Mononuclear cell (primary cell): Measurements from ENCODE around the gene KCNMA1. TPM values are rescaled to one million over a fixed set of nuclear protein-coding genes. Genes with fewer than 3 reads are reported as not detected.

ENCODE experiments used
- H3K27me3 ChIP-seq: 2 replicates; pipeline ENCODE4 v1.6.0; 2011; ENCODE audit warnings: low read length, control low read depth; ENCODE audit not compliant: insufficient read depth
- H3K4me1 ChIP-seq: 2 replicates; pipeline ENCODE4 v1.5.1; 2011; ENCODE audit warnings: mild to moderate bottlenecking, low read length, control low read depth; ENCODE audit not compliant: insufficient read depth
- H3K4me3 ChIP-seq: 2 replicates; pipeline ENCODE4 v1.5.1; 2011; ENCODE audit warnings: mild to moderate bottlenecking, low read length, moderate library complexity
- H3K9me3 ChIP-seq: 2 replicates; pipeline ENCODE4 v1.5.1; 2011; ENCODE audit warnings: low read depth, mild to moderate bottlenecking, control low read depth, low read length
- total RNA-seq: library from RNA; depleted of rRNA; stranded (reverse); fragments of >200 nt; gene quantifications from one replicate; pipeline ENCODE4 v1.2.3, GENCODE V29; 2012

Gene KCNMA1
- total RNA-seq, 1 donor = 0.42 TPM

DNA sequence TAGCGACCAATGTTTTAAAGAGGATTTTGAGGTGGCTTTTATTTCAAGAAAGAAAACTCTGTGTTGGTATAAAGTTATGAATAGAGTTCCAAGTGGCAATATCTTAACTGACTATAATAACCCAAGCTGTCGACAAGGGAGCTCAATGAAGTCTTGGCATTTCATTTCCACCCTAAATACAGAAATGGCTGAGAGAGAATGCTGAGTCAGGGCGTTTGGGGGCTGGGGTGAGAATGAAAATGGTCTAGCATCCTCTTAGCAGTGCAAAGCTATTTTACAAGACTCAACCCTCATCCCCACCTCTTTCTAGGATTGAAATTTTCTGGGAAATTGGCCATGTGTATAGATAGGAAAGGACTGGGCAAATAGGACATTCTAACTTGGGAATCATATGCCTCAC is 759.1 kb downstream of the KCNMA1 start:
- Histone ChIP-seq H3K4me3 (no peak overlapping the region), H3K9me3 (no peaks in the 10 kb centered on the region), H3K4me1 (peaks cover 30% of the 10 kb centered on the region), H3K27me3 (no peaks in the 10 kb centered on the region)

- Histone ChIP-seq H3K4me3 (no peak overlapping the region), H3K27me3 (no peaks in the 10 kb centered on the region), H3K9me3 (no peaks in the 10 kb centered on the region), H3K4me1 (peaks cover 2% of the 10 kb centered on the region)
Observed at GRCh38 chr10:76874896-76875295, 762.7 kb downstream of the KCNMA1 start.

DNA sequence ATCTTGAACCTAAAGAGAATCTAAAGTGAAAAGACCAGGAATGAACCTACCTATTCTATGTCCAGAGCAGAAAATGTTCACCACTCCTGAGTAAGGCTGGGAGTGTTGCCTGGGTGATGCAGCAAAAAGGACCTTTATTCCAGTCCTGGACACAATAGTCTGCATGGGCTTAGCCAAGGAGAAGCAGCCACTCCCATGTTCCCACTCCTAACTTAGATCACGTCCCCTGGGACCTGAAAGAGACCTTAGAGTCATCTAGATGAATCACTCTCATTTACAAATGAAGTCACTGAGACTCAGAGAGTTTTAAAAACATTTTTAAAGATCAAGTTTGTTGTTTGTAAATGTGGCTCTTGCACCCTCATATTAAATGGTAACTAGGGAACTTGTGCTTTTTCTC is 763.4 kb downstream of the KCNMA1 start:
- H3K9me3 ChIP-seq = no peaks in the 10 kb centered on the region
- H3K27me3 ChIP-seq = no peaks in the 10 kb centered on the region
- no peak overlapping the region for H3K4me3 ChIP-seq
- no peaks in the 10 kb centered on the region for H3K4me1 ChIP-seq

- H3K27me3 ChIP-seq = no peaks in the 10 kb centered on the region
- no peak overlapping the region for H3K4me3 ChIP-seq
- H3K9me3 ChIP-seq = no peaks in the 10 kb centered on the region
- H3K4me1 ChIP-seq = no peaks in the 10 kb centered on the region
Observed at GRCh38 chr10:76871697-76872295, 765.8 kb downstream of the KCNMA1 start.

DNA sequence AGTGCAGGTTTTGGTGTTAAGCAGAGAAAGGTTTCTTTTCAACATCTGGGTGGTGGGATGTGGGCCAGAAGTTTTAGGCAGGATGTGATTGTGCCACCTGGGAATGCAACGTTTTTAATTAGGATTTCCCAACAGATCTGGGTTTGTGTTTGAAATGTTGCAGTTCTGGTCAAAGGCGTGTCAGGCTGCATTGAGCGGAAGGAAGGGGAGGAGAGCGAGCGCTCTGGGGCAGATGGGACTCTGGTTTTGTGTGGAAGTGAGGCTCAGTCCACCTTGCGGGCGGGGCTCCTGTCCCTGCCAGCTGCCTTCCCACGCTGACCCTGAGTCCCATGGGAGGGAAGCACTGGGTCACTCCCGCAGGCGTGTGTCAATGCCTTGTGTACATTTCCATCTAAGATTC is 767.7 kb downstream of the KCNMA1 start:
- Histone ChIP-seq H3K4me3 (no peak overlapping the region), H3K27me3 (no peaks in the 10 kb centered on the region), H3K9me3 (no peaks in the 10 kb centered on the region), H3K4me1 (no peaks in the 10 kb centered on the region)

DNA sequence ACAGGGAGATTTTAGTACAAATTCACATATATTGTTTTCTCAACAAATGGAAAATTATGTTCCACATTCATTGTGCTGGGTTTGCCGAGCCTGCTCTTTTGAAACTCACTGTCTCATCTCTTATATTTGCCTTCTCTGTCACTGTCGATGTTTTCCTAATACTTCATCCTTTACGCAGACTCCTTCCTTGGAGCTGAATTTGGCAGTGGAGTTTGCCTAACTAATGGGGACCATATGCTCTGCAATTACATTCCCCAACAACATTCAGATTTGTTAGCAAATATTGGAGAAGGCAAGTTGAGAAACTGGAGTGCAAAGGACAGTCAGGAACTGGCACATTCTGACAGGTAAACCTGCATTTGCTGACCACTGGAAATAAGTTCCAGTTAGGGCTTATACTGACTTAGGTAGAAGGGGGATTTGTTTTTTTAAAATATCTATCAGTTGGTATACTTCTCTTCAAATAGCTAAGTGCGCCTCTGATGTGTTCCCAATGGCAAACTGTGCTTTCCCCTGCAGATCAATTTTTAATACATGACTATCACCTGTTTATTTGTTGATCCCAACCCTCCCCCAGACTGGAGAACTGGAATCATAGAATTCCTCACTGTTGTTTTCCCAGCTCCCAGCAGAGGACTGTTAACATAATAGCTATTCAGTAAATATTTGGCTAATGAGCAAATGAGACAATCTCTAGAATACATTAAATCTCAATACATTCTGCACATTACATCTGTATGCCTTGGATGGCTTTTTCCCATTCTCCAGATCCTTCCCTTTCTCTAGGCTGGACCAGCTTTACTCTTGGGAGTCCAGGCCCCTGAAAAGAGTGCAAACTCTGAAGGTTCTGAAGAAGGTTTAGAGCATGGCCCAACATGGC is 769.3 kb downstream of the KCNMA1 start:
- no peak overlapping the region for H3K4me3 ChIP-seq
- no peaks in the 10 kb centered on the region for H3K27me3 ChIP-seq
- no peaks in the 10 kb centered on the region for H3K9me3 ChIP-seq
- H3K4me1 ChIP-seq = no peaks in the 10 kb centered on the region

DNA sequence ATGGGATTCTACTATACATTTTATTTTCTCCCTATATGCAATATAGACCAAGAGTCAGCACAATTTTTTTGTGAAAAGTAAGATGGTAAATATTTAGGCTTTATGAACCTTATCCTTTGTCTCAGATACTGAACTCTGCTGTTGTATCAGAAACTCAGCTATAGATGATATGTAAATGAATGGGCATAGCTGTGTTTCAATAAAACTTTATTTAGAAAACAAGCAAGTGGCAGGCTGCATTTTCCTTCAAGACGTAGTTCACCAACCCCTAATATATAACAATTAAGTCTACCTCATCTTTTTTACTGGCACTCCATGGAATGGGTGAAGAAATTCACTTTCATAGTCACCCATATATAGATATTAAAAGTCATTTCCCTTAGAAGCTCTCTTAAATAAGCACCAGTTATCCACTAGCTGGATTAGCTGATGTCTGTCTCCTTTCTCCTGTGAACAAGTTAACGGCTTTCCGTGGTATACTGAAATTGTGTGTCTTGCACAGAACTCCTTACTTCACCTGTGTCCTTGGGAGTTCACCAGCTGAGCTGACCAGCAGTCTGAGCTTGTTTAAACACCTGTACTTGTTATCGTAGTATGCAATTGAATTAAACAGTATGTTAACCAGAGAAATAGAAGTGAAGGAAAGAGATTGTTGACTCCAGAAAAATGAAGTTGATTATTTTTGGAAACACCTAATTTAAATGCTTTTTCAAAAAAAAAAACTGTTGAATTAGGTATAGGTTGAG is 770.6 kb downstream of the KCNMA1 start:
- Histone ChIP-seq H3K9me3 (no peaks in the 10 kb centered on the region), H3K4me1 (no peaks in the 10 kb centered on the region), H3K27me3 (no peaks in the 10 kb centered on the region), H3K4me3 (no peak overlapping the region)

- no peaks in the 10 kb centered on the region for H3K27me3 ChIP-seq
- no peaks in the 10 kb centered on the region for H3K9me3 ChIP-seq
- no peak overlapping the region for H3K4me3 ChIP-seq
- H3K4me1 ChIP-seq = no peaks in the 10 kb centered on the region
Observed at GRCh38 chr10:76864922-76865321, 772.7 kb downstream of the KCNMA1 start.

DNA sequence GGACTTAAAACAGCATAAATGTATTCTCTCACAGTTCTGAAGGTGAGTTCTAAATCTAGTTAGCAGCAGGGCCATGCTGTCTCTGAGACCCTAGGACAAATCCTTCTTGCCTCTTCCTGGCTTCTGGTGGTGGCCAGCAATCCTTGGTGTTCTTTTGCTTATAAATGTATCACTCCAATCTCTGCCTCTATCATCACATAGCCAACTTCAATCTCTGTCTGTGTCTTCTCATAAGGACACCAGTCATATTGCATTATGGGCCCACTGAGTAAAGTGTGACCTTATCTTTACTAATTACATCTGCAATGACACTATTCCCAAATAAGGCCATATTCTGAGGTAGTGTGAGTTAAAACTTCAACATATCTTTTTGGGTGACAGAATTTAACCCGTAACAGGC is 778.9 kb downstream of the KCNMA1 start:
- H3K4me1 ChIP-seq = no peaks in the 10 kb centered on the region
- H3K9me3 ChIP-seq = no peaks in the 10 kb centered on the region
- H3K4me3 ChIP-seq = no peak overlapping the region
- H3K27me3 ChIP-seq = no peaks in the 10 kb centered on the region

- H3K4me3 ChIP-seq = no peak overlapping the region
- no peaks in the 10 kb centered on the region for H3K27me3 ChIP-seq
- H3K9me3 ChIP-seq = no peaks in the 10 kb centered on the region
- H3K4me1 ChIP-seq = no peaks in the 10 kb centered on the region
Observed at GRCh38 chr10:76840802-76841201, 796.8 kb downstream of the KCNMA1 start.

DNA sequence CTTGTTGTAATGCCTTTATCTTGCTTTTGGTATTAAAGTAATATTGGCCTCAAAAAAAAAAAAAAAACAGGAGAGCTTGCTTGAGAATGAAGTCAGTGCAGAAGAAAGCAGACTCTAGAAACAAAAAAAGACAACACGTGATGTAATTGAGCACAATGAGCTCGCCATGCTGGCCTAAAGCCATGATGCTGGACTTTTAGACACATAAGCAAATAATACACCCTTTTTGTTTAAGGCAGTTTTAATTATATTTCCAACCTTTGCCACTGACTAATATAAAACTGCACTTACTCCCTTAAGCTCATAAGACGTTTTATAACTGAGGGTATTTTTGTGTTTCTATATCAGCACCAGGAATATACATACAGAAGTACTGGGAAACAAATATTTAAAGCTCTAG is 798.3 kb downstream of the KCNMA1 start:
- no peaks in the 10 kb centered on the region for H3K27me3 ChIP-seq

GRCh38 chr10:76830218-76830617 is 807.4 kb downstream of the KCNMA1 start:
- H3K27me3 ChIP-seq = no peaks in the 10 kb centered on the region
- no peak overlapping the region for H3K4me3 ChIP-seq
- no peaks in the 10 kb centered on the region for H3K4me1 ChIP-seq
- no peaks in the 10 kb centered on the region for H3K9me3 ChIP-seq

More for the DNA sequence above, 798.3 kb downstream of the KCNMA1 start:
- H3K4me3 ChIP-seq = no peak overlapping the region
- no peaks in the 10 kb centered on the region for H3K4me1 ChIP-seq
- H3K9me3 ChIP-seq = no peaks in the 10 kb centered on the region

GRCh38 chr10:76829724-76830123 is 807.9 kb downstream of the KCNMA1 start:
- H3K27me3 ChIP-seq = no peaks in the 10 kb centered on the region
- no peaks in the 10 kb centered on the region for H3K9me3 ChIP-seq
- no peaks in the 10 kb centered on the region for H3K4me1 ChIP-seq
- H3K4me3 ChIP-seq = no peak overlapping the region
